Liver (tissue), 9 donors: ENCODE results near the gene RAMAC. TPM values are rescaled to one million over a fixed set of nuclear protein-coding genes. Genes with fewer than 3 reads are reported as not detected.

Experiments used
- DNase-seq: peaks from one replicate; pipeline ENCODE4 v3.0.0-alpha.2; 2017; ENCODE audit warnings: low spot score
- H3K27ac ChIP-seq, 2 donors: one replicate each; pipeline ENCODE4 v1.7.0; 2013; ENCODE audit warnings: inconsistent platforms in 2 of 2, low read length in 2 of 2, control low read depth in 1 of 2, low read depth in 1 of 2, mild to moderate bottlenecking in 1 of 2
- H3K27me3 ChIP-seq, 4 donors: one replicate each; pipeline versions ENCODE4 v1.6.1 to v1.7.0; 2013; ENCODE audit warnings: low read length in 3 of 4, inconsistent platforms in 1 of 4, mild to moderate bottlenecking in 1 of 4, moderate library complexity in 1 of 4; ENCODE audit not compliant: control insufficient read depth in 4 of 4, insufficient read depth in 4 of 4
- H3K36me3 ChIP-seq, 4 donors: one replicate each; pipeline versions ENCODE4 v1.6.1 to v1.7.0; 2013; ENCODE audit warnings: low read length in 3 of 4, mild to moderate bottlenecking in 3 of 4, low read depth in 1 of 4, moderate library complexity in 1 of 4; ENCODE audit not compliant: control insufficient read depth in 4 of 4, insufficient read depth in 3 of 4
- H3K4me1 ChIP-seq, 4 donors: one replicate each; pipeline versions ENCODE4 v1.6.1 to v1.7.0; 2013; ENCODE audit warnings: low read length in 3 of 4, mild to moderate bottlenecking in 3 of 4, moderate library complexity in 1 of 4; ENCODE audit not compliant: control insufficient read depth in 4 of 4, insufficient read depth in 4 of 4
- H3K4me3 ChIP-seq, 3 donors: one replicate each; pipeline versions ENCODE4 v1.6.1 to v1.7.0; 2013; ENCODE audit warnings: low read length in 3 of 3, control low read depth in 1 of 3, low read depth in 1 of 3, mild to moderate bottlenecking in 1 of 3
- H3K9ac ChIP-seq, 2 donors: one replicate each; pipeline ENCODE4 v1.7.0; 2013; ENCODE audit warnings: low read length in 2 of 2, mild to moderate bottlenecking in 2 of 2, moderate library complexity in 2 of 2, control low read depth in 1 of 2, low read depth in 1 of 2
- H3K9me3 ChIP-seq, 4 donors: one replicate each; pipeline versions ENCODE4 v1.6.1 to v1.7.0; 2013; ENCODE audit warnings: low read length in 3 of 4; ENCODE audit not compliant: control insufficient read depth in 4 of 4
- ATF3 ChIP-seq: IDR thresholded peaks from 2 replicates; pipeline ENCODE4 v1.6.1; 2016; ENCODE audit warnings: antibody characterized with exemption
- CTCF ChIP-seq: fragments of 150-350 bp; IDR thresholded peaks from 2 replicates; pipeline ENCODE4 v1.5.1; 2017; ENCODE audit warnings: improper control_type of control experiment, low read depth, low read length; ENCODE audit not compliant: missing input control
- EGR1 ChIP-seq, 2 donors: IDR thresholded peaks; 2 replicates each; pipeline ENCODE4 v1.6.1; 2016 to 2018; ENCODE audit warnings: antibody characterized with exemption in 2 of 2, low read depth in 2 of 2
- FOXA1 ChIP-seq: IDR thresholded peaks from 2 replicates; pipeline ENCODE4 v1.6.1; 2016; ENCODE audit warnings: antibody characterized with exemption
- FOXA2 ChIP-seq: IDR thresholded peaks from 2 replicates; pipeline ENCODE4 v1.6.1; 2016; ENCODE audit warnings: antibody characterized with exemption
- GABPA ChIP-seq, 2 donors: IDR thresholded peaks in 1 of 2; conservative IDR thresholded peaks in 1 of 2; 2 replicates each; pipeline ENCODE4 v1.6.1; 2016; ENCODE audit warnings: antibody characterized with exemption in 2 of 2, mild to moderate bottlenecking in 1 of 2, moderate library complexity in 1 of 2
- HNF4A ChIP-seq, 2 donors: conservative IDR thresholded peaks; 2 replicates each; pipeline ENCODE4 v1.6.1; 2016; ENCODE audit warnings: antibody characterized with exemption in 2 of 2, mild to moderate bottlenecking in 2 of 2
- HNF4G ChIP-seq: IDR thresholded peaks from 2 replicates; pipeline ENCODE4 v1.6.1; 2016; ENCODE audit warnings: antibody characterized with exemption
- JUND ChIP-seq, 2 donors: IDR thresholded peaks; 2 replicates each; pipeline ENCODE4 v1.6.1; 2016; ENCODE audit warnings: antibody characterized with exemption in 2 of 2
- MAX ChIP-seq: IDR thresholded peaks from 2 replicates; pipeline ENCODE4 v1.6.1; 2016; ENCODE audit warnings: antibody characterized with exemption
- NR2F2 ChIP-seq: IDR thresholded peaks from 2 replicates; pipeline ENCODE4 v1.6.1; 2016; ENCODE audit warnings: antibody characterized with exemption
- RAD21 ChIP-seq, 2 donors: IDR thresholded peaks; 2 replicates each; pipeline ENCODE4 v1.6.1; 2016; ENCODE audit warnings: antibody characterized with exemption in 2 of 2, mild to moderate bottlenecking in 2 of 2
- REST ChIP-seq: IDR thresholded peaks from 2 replicates; pipeline ENCODE4 v1.6.1; 2016; ENCODE audit warnings: antibody characterized with exemption, mild to moderate bottlenecking
- RXRA ChIP-seq, 2 donors: IDR thresholded peaks; 2 replicates each; pipeline ENCODE4 v1.6.1; 2017 to 2018; ENCODE audit warnings: antibody characterized with exemption in 2 of 2, mild to moderate bottlenecking in 1 of 2
- SP1 ChIP-seq: IDR thresholded peaks from 2 replicates; pipeline ENCODE4 v1.6.1; 2018; ENCODE audit warnings: antibody characterized with exemption, mild to moderate bottlenecking
- TAF1 ChIP-seq: conservative IDR thresholded peaks from 2 replicates; pipeline ENCODE4 v1.6.1; 2016; ENCODE audit warnings: antibody characterized with exemption, mild to moderate bottlenecking
- YY1 ChIP-seq: IDR thresholded peaks from 2 replicates; pipeline ENCODE4 v1.6.1; 2016; ENCODE audit warnings: antibody characterized with exemption, mild to moderate bottlenecking
- WGBS: extraction: QIAGEN DNeasy Blood & Tissue Kit; methylation state at CpG from one replicate; pipeline ENCODE4 v1.1.7; 2013; 5-methylcytosine and 5-hydroxymethylcytosine counted together
- polyA plus RNA-seq, 2 donors: library from polyadenylated mRNA; stranded (reverse) in 1 of 2; unstranded in 1 of 2; fragments of 200-250 nt in 1 of 2; fragments of >200 nt in 1 of 2; fragmentation: Nextera tagmentation in 1 of 2; extraction: Ambion mirVana in 1 of 2; gene quantifications; one replicate each; pipeline versions ENCODE4 v1.2.1 to v1.2.3, GENCODE V29; 2013 to 2015
- total RNA-seq, 2 donors: library from RNA; depleted of rRNA; stranded (reverse); fragments of >200 nt; gene quantifications; one replicate each; pipeline ENCODE4 v1.2.3, GENCODE V29; 2014
- donor health status: healthy.
- donor health status: healthy.
- donor health status: healthy.
- donor health status: healthy.
- donor health status: healthy.

Gene RAMAC
- total and polyA plus RNA-seq, 4 donors, result 10.0 to 26.1 (median 16.6) TPM

GRCh38 chr15:82969353-82969752 is 16.7 kb upstream of the RAMAC start:
- Histone ChIP-seq H3K4me3 (no peak overlapping the region), H3K4me1 (peaks cover 8 to 42% (median 34%) of the 10 kb centered on the region in 4 donors), H3K9ac (no peak overlapping the region), H3K9me3 (no peaks in the 10 kb centered on the region), H3K27ac (no peak overlapping the region), H3K36me3 (no peaks in the 10 kb centered on the region), H3K27me3 (no peaks in the 10 kb centered on the region)
- no peak for DNase-seq
- WGBS, result 86% methylated on average over 7 of the region's 7 CpGs
- TF ChIP-seq RXRA (IDR thresholded peaks at IDR 0.05), result no peak
- TF ChIP-seq YY1, result no peak
- TF ChIP-seq MAX, result no peak
- no peak for TF ChIP-seq FOXA2
- TF ChIP-seq EGR1 (IDR thresholded peaks at IDR 0.05; ENCODE audit: low read depth in 2 of 2), result no peak
- TF ChIP-seq NR2F2, result no peak
- TF ChIP-seq SP1, result no peak
- TF ChIP-seq TAF1, result no peak
- TF ChIP-seq ATF3, result no peak
- TF ChIP-seq GABPA (IDR thresholded peaks at IDR 0.05 in 1 of 2, conservative IDR thresholded peaks at IDR 0.05 in 1 of 2), result no peak
- TF ChIP-seq HNF4A (conservative IDR thresholded peaks at IDR 0.05), result no peak
- no peak for TF ChIP-seq CTCF
- TF ChIP-seq REST, result no peak
- TF ChIP-seq FOXA1, result no peak
- no peak for TF ChIP-seq HNF4G
- no peak for TF ChIP-seq RAD21 (IDR thresholded peaks at IDR 0.05)
- TF ChIP-seq JUND (IDR thresholded peaks at IDR 0.05), result no peak

- H3K9ac ChIP-seq, result no peak overlapping the region
- no peak for DNase-seq
- WGBS, result 42% methylated on average over 3 of the region's 3 CpGs
- H3K36me3 ChIP-seq, result no peaks in the 10 kb centered on the region
- no peaks in the 10 kb centered on the region for H3K27me3 ChIP-seq
- no peak for TF ChIP-seq RAD21 (IDR thresholded peaks at IDR 0.05)
- no peak for TF ChIP-seq FOXA1
- no peak for TF ChIP-seq HNF4A (conservative IDR thresholded peaks at IDR 0.05)
- no peak for TF ChIP-seq REST
- no peak for TF ChIP-seq JUND (IDR thresholded peaks at IDR 0.05)
- H3K27ac ChIP-seq, result peak overlapping the region in 1 of 2 donors; percentile 47
- H3K9me3 ChIP-seq, result no peaks in the 10 kb centered on the region
- H3K4me3 ChIP-seq, result no peak overlapping the region
- peaks cover 8 to 42% (median 34%) of the 10 kb centered on the region in 4 donors for H3K4me1 ChIP-seq
Observed at GRCh38 chr15:82970078-82970686, 15.8 kb upstream of the RAMAC start.
